Retinal pigment epithelial cell (primary cell): ENCODE measurements around the gene C9orf72.
A peak's percentile ranks its signal among the peaks of the same experiment; 100 is the strongest.

ENCODE experiments used
- DNase-seq: peaks from one replicate; pipeline ENCODE4 v3.0.0-alpha.2; 2010; ENCODE audit warnings: low read depth
- H3K4me3 ChIP-seq: 2 replicates; pipeline ENCODE4 v1.5.1; 2011; ENCODE audit warnings: mild to moderate bottlenecking, low read length, control low read depth, moderate library complexity
- TF ChIP-seq, protein P1 (sequence below): conservative IDR thresholded peaks from 2 replicates; pipeline ENCODE4 v1.5.1; 2011; ENCODE audit warnings: low read depth, low read length, control low read depth, inconsistent platforms

The C9orf72 gene

DNA sequence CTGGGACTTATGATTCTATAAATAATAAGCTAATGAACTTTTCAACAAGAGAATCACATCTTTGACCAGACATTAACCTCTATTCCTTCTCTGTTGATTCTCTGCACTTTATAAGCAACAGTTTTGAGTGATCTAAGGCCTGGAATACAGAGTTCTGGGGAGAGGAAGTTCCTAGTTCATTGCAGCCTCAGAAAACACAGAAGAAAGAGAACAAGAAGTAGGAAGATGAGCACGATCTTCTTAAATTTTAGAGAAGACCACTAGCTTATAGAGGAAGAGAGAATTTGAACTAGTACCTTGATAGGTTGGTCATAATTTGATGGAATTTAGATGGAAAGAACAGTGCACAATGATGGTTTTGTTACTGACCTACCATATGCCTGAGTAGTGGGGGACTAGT, 8.5 kb upstream of the C9orf72 start:
- TF ChIP-seq, protein P1, sequence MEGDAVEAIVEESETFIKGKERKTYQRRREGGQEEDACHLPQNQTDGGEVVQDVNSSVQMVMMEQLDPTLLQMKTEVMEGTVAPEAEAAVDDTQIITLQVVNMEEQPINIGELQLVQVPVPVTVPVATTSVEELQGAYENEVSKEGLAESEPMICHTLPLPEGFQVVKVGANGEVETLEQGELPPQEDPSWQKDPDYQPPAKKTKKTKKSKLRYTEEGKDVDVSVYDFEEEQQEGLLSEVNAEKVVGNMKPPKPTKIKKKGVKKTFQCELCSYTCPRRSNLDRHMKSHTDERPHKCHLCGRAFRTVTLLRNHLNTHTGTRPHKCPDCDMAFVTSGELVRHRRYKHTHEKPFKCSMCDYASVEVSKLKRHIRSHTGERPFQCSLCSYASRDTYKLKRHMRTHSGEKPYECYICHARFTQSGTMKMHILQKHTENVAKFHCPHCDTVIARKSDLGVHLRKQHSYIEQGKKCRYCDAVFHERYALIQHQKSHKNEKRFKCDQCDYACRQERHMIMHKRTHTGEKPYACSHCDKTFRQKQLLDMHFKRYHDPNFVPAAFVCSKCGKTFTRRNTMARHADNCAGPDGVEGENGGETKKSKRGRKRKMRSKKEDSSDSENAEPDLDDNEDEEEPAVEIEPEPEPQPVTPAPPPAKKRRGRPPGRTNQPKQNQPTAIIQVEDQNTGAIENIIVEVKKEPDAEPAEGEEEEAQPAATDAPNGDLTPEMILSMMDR = no peak
- no peak for DNase-seq
- no peak overlapping the region for H3K4me3 ChIP-seq

DNA sequence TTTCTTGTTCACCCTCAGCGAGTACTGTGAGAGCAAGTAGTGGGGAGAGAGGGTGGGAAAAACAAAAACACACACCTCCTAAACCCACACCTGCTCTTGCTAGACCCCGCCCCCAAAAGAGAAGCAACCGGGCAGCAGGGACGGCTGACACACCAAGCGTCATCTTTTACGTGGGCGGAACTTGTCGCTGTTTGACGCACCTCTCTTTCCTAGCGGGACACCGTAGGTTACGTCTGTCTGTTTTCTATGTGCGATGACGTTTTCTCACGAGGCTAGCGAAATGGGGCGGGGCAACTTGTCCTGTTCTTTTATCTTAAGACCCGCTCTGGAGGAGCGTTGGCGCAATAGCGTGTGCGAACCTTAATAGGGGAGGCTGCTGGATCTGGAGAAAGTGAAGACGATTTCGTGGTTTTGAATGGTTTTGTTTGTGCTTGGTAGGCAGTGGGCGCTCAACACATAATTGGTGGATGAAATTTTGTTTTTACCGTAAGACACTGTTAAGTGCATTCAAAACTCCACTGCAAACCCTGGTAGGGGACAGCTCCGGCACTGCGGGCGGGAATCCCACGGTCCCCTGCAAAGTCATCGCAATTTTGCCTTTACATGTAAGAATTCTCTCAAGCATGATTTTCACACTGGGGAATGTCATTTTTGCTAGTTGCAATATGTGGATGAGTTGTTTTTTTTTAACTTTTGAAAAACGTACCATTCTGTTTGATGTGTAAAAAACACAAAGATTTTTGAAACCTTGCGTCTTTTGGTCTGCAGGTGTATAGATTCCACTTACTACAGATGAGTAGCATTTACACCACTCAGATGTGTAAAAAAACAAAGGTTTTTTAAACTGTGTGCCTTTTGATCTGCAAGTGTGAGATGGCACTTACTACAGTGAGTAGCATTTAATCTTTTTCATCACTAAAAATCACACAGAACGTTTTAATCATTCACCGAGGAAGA, 631 bp upstream of the C9orf72 start:
- DNase-seq = peak; percentile 100
- peak overlapping the region; percentile 68 for H3K4me3 ChIP-seq
- TF ChIP-seq, protein P1 = no peak

DNA sequence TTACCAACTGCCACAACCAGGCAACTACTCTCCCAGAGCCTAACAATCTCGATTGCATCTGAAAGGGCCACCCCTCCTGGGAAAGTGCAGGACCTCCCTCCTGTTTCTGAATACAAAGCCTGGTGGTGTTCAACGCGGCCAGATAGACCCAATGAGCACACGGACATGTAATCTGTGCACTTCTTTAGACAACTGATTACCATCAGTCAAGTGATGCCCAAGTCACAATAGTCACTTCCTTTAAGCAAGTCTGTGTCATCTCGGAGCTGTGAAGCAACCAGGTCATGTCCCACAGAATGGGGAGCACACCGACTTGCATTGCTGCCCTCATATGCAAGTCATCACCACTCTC, 739 bp downstream of the C9orf72 start:
- TF ChIP-seq, protein P1 = no peak
- H3K4me3 ChIP-seq = peak overlapping the region; percentile 68
- DNase-seq = peak; percentile 35

DNA sequence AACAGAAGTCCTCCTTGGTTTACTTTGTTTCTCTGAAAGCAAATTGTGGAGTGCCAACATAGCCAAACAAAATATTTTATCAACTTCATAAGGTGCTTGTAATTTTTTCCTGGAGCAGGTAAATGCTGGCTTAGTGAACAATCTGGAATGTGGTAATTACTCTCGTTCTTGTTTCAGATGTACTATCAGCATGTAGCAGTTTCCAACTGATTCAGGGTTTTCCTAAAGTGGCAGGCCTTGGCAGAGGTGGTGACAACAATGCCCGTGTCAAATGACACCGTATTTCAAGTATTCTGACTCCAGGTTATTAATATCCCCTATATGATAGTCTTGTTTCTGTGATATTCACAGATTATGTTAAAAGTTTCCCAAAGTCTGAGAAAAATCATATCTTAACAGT, 1.2 kb downstream of the C9orf72 start:
- peak overlapping the region; percentile 68 for H3K4me3 ChIP-seq
- TF ChIP-seq, protein P1 = no peak
- no peak for DNase-seq

DNA sequence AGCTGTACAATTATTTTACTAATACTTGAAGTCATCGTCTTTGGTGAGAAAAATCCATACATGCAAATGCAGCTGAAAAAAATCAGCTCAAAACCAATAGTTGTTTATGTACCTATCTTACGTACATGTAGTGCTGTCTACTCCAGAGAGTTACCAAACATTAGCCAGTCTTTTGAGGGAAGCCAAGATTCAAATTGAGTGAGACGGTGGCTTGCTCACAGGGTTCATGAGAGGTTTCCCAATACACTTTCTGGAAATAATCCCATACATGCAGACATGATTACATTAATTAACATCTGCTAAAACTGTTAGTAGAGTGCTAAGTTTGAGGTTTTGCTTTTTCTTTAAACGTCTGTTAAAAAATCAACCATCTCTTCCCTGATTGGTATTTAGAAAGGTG, 2.3 kb downstream of the C9orf72 start:
- H3K4me3 ChIP-seq = no peak overlapping the region
- TF ChIP-seq, protein P1 = no peak
- DNase-seq = no peak

DNA sequence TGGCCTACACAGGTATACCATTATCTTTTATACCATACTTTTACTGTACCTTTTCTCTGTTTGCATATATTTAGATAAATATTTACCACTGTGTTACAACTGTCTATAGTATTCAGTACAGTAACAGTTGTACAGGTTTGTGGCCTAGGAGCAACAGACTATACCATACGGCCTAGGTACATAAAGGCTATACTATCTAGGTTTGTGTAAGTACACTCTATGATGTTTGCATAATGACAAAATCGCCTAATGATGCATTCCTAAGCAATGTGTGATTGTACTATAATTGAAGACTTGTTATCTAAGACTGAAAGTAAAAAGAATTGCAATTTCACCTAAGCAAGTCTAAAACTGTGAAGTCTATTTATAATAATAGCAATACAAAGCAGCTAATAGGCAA, 3.9 kb downstream of the C9orf72 start:
- no peak overlapping the region for H3K4me3 ChIP-seq
- TF ChIP-seq, protein P1 = no peak
- no peak for DNase-seq

DNA sequence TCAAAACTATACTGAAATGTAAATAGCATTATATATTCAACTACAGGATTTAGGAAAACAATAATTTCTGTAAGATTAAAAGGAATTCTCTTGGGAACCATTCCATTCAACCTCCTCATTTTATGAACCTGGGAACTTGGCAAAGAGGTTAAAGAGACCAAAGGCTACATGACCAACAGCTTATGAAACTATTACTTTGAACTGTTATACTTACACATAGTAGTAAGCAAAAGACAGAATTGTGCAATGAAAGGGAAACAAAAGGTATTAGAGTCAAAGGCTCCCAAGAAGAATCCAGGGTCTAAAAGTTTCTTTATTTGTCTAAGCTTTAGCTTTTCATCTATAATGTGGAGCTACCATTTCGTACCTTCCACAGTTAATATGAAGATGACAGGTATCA, 7.2 kb downstream of the C9orf72 start:
- H3K4me3 ChIP-seq = no peak overlapping the region
- no peak for DNase-seq
- TF ChIP-seq, protein P1 = no peak
